Duodenal mucosa (tissue), 2 donors: ENCODE measurements around the gene TBC1D20.

Experiments used
- H3K27ac ChIP-seq: one replicate; pipeline ENCODE4 v1.7.0; 2013; ENCODE audit warnings: low read depth, low read length
- H3K27me3 ChIP-seq, 2 donors: one replicate each; pipeline ENCODE4 v1.7.0; 2013; ENCODE audit warnings: low read length in 2 of 2, control low read depth in 1 of 2; ENCODE audit not compliant: insufficient read depth in 2 of 2, control insufficient read depth in 1 of 2
- H3K36me3 ChIP-seq, 2 donors: one replicate each; pipeline ENCODE4 v1.7.0; 2013; ENCODE audit warnings: low read length in 2 of 2, control low read depth in 1 of 2; ENCODE audit not compliant: insufficient read depth in 2 of 2, control insufficient read depth in 1 of 2
- H3K4me1 ChIP-seq, 2 donors: one replicate each; pipeline ENCODE4 v1.7.0; 2013; ENCODE audit warnings: low read length in 2 of 2, control low read depth in 1 of 2; ENCODE audit not compliant: insufficient read depth in 2 of 2, control insufficient read depth in 1 of 2
- H3K4me3 ChIP-seq, 2 donors: one replicate each; pipeline ENCODE4 v1.7.0; 2013; ENCODE audit warnings: low read length in 2 of 2, low read depth in 1 of 2
- H3K9ac ChIP-seq, 2 donors: one replicate each; pipeline ENCODE4 v1.7.0; 2013; ENCODE audit warnings: low read length in 2 of 2, low read depth in 1 of 2
- H3K9me3 ChIP-seq, 2 donors: one replicate each; pipeline ENCODE4 v1.7.0; 2013; ENCODE audit warnings: low read length in 2 of 2, control low read depth in 1 of 2; ENCODE audit not compliant: control insufficient read depth in 1 of 2

Gene TBC1D20

GRCh38 chr20:408843-409696 is 53.3 kb downstream of the TBC1D20 start:
- Histone ChIP-seq H3K4me1 (peaks cover 20 to 27% of the 10 kb centered on the region in 2 donors), H3K27me3 (no peaks in the 10 kb centered on the region), H3K27ac (peak overlapping the region; percentile 90), H3K36me3 (peaks cover 0 to 31% of the 10 kb centered on the region in 2 donors), H3K9me3 (no peaks in the 10 kb centered on the region), H3K9ac (peak overlapping the region; percentile 97 to 98), H3K4me3 (peak overlapping the region; percentile 98 to 99)

DNA sequence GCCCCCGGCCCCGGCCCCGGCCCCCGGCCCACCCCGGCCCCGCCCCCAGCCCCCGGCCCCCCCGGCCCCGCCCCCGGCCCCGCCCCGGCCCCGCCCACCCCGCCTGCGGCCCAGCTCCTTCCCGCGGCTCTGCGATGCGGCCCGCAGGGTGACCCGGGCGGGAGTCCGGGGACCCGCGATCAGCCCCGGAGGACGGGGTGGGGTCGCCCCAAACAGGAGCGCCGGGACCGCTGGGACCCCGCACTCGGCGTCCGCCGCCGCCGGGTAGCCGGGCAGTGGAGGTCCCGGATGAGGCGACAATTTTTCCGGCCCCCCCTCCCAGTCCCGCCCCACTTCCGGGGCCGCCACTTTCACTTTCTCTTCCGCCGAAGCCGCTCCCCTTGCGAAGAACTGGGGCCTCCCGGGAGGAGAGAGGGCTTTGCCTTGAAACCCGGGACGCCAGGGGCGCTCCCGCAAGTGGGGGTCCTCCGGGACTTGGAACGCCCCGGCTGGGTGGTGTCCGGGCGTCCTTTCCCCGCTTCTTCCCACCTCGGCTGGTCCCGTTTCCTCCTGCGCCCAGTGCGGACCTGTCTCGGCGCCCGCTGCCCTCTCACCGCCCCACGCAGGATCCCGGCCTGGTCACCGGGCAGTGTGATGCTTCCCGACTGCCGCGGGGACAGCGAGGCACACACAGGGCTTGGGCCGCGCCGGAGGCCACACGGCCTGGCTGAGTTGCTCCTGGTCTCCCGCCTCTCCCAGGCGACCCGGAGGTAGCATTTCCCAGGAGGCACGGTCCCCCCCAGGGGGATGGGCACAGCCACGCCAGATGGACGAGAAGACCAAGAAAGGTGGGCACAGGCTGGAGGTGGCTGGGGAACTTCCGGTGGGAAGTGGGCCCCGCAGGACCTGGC is 54.1 kb downstream of the TBC1D20 start, which contains the start of gene RBCK1:
TSS of gene RBCK1 (plus strand) at position 347 of the 890 bp plus-strand sequence. CDS start at position 806, 459 bp downstream.
- peaks cover 20 to 27% of the 10 kb centered on the region in 2 donors for H3K4me1 ChIP-seq
- peak within 1 kb of the TSS; percentile 90 for H3K27ac ChIP-seq
- H3K4me3 ChIP-seq, result peak within 1 kb of the TSS; percentile 98 to 99
- peaks cover 0 to 2% of the 10 kb centered on the region in 2 donors for H3K9me3 ChIP-seq
- H3K27me3 ChIP-seq, result no peaks in the 10 kb centered on the region
- H3K9ac ChIP-seq, result peak within 1 kb of the TSS; percentile 97 to 98
- peaks cover 0 to 27% of the 10 kb centered on the region in 2 donors for H3K36me3 ChIP-seq

- peak overlapping the region; percentile 40 to 46 for H3K9ac ChIP-seq
- H3K4me1 ChIP-seq, result peaks cover 20 to 27% of the 10 kb centered on the region in 2 donors
- H3K9me3 ChIP-seq, result peaks cover 0 to 2% of the 10 kb centered on the region in 2 donors
- peak overlapping the region; percentile 73 to 81 for H3K4me3 ChIP-seq
- no peaks in the 10 kb centered on the region for H3K27me3 ChIP-seq
- H3K27ac ChIP-seq, result no peak overlapping the region
- H3K36me3 ChIP-seq, result peaks cover 0 to 21% of the 10 kb centered on the region in 2 donors
Observed at GRCh38 chr20:407133-407952, 55.0 kb downstream of the TBC1D20 start.

GRCh38 chr20:406200-407132 is 55.9 kb downstream of the TBC1D20 start:
- H3K9me3 ChIP-seq, result peaks cover 0 to 2% of the 10 kb centered on the region in 2 donors
- no peak overlapping the region for H3K9ac ChIP-seq
- H3K27ac ChIP-seq, result no peak overlapping the region
- peak overlapping the region in 1 of 2 donors; percentile 73 for H3K4me3 ChIP-seq
- H3K4me1 ChIP-seq, result peaks cover 20 to 30% of the 10 kb centered on the region in 2 donors
- H3K36me3 ChIP-seq, result peaks cover 0 to 13% of the 10 kb centered on the region in 2 donors
- H3K27me3 ChIP-seq, result no peaks in the 10 kb centered on the region

DNA sequence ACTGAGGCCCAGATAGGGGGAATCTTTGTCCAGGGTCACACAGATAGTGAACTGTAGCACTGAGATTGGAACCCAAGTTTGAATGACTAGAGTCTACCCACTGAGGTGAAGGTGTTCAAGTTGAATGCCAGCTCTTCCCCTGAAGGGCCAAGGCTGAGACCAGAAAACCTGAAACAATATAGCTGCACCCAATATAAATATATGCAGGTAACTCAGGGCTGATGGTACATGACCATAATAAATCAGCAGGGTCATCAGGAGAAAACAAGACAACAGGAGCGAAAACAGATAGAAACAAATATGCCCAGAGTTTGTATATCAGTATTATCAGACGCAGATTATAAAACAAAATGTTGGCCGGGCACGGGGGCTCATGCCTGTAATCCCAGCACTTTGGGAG is 58.2 kb downstream of the TBC1D20 start:
- H3K4me3 ChIP-seq, result no peak overlapping the region
- peaks cover 0 to 2% of the 10 kb centered on the region in 2 donors for H3K9me3 ChIP-seq
- no peaks in the 10 kb centered on the region for H3K27me3 ChIP-seq
- H3K9ac ChIP-seq, result no peak overlapping the region
- H3K36me3 ChIP-seq, result no peaks in the 10 kb centered on the region
- no peak overlapping the region for H3K27ac ChIP-seq
- H3K4me1 ChIP-seq, result peaks cover 10 to 16% of the 10 kb centered on the region in 2 donors

GRCh38 chr20:403582-403957 is 58.8 kb downstream of the TBC1D20 start:
- H3K27me3 ChIP-seq, result no peaks in the 10 kb centered on the region
- no peak overlapping the region for H3K27ac ChIP-seq
- H3K36me3 ChIP-seq, result no peaks in the 10 kb centered on the region
- H3K9ac ChIP-seq, result no peak overlapping the region
- H3K4me3 ChIP-seq, result no peak overlapping the region
- H3K9me3 ChIP-seq, result peaks cover 0 to 2% of the 10 kb centered on the region in 2 donors
- H3K4me1 ChIP-seq, result peaks cover 6 to 11% of the 10 kb centered on the region in 2 donors

DNA sequence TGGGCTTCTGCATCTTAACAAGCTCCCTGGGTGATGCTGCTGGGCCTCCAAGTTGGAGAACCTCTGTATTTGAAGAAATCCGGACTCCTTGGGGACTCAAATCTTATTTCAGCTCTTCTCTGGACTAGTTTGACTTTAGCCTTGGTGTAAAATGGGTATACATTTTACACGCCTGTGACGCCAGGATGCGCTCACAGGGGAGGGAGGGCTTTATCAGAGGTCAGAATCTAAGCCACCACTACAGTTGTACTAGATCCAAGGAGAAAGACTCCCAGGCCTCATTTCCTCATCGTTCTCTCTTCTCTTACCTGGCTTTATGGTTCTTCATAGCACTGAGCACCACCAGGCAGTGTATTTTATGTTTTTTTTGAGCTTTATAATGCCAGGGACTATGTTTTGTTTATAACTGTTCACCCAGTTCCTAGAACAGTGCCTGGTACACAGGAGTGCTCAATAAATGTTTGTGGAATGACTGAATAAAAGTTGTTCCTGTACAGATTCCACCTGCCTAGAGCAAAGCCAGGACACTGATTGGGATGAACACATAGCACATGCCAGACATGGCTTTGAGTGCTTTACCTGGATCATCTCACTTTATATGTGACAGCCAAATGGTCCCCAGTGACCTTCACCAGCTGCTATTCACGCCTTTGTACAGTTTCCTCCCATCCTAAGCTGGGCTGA is 59.3 kb downstream of the TBC1D20 start:
- H3K4me3 ChIP-seq, result no peak overlapping the region
- H3K4me1 ChIP-seq, result peaks cover 6 to 11% of the 10 kb centered on the region in 2 donors
- H3K27me3 ChIP-seq, result no peaks in the 10 kb centered on the region
- no peak overlapping the region for H3K9ac ChIP-seq
- peaks cover 0 to 2% of the 10 kb centered on the region in 2 donors for H3K9me3 ChIP-seq
- no peak overlapping the region for H3K27ac ChIP-seq
- H3K36me3 ChIP-seq, result no peaks in the 10 kb centered on the region

DNA sequence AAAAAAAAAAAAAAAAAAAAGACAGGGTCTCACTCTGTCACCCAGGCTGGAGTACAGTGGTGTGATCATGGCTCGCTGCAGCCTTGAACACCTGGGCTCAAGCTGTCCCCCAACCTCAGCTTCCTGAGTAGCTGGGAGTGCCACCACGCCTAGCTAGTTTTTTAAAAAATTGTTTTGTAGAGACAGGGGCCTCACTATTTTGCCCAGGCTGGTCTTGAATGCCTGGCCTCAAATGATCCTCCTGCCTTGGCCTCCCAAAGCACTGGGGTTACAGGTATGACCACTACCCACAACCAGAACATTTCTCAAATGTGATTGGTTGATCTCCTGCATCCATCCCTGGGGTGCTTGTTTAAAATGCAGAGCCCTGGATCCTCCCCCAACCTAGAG is 59.8 kb downstream of the TBC1D20 start:
- H3K27ac ChIP-seq, result no peak overlapping the region
- H3K9ac ChIP-seq, result no peak overlapping the region
- no peaks in the 10 kb centered on the region for H3K36me3 ChIP-seq
- peaks cover 6 to 10% of the 10 kb centered on the region in 2 donors for H3K4me1 ChIP-seq
- H3K4me3 ChIP-seq, result no peak overlapping the region
- peaks cover 0 to 2% of the 10 kb centered on the region in 2 donors for H3K9me3 ChIP-seq
- no peaks in the 10 kb centered on the region for H3K27me3 ChIP-seq
